ENCODE results near the gene PDE2A.

PDE2A gene

DNA sequence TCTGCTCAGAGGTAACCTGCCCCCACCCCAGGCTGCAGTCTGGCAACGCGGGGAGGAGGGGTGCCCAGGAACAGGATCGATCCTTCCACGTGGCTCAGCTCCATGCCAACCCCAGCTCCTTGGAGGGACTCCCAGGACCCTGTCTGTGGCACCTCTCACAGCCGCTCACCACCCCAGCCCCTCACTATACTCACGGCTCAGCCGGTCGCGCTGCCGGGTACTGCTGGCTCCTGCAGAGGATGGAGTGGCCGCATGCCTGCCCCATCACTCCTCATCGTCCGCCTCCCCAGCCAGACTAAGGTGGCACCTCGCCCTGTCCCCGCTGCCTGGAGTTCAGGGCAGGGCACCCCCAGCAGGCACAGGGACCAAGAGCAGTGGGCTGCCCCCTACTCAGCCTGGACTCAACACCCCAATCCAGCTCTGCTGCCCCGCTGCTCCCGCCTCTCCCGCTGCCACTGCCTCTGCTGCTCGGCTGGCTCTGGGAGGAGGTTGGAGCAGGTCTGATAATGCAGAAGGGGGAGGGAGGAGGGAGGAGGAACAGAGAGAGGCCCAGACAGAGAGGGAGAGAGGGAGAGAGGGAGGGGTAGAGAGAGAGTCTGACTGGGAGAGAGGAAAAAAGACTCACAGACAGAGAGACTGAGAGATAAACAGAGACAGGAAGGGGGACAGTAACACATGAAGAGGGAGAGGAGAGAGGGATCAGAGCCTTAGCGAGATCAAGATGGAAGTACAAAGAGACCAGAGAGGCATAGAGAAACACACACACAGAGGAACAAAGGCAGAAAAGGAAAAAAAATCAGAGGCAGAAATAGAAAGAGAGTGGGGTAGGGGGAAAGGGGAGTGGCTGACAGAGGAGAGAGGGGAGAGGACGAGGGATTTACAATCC, at the start of gene PDE2A:
TSS of gene PDE2A (minus strand) at position 480 of the 886 bp plus-strand sequence. CDS start at position 265, 215 bp downstream.
- no peak for DNase-seq

DNA sequence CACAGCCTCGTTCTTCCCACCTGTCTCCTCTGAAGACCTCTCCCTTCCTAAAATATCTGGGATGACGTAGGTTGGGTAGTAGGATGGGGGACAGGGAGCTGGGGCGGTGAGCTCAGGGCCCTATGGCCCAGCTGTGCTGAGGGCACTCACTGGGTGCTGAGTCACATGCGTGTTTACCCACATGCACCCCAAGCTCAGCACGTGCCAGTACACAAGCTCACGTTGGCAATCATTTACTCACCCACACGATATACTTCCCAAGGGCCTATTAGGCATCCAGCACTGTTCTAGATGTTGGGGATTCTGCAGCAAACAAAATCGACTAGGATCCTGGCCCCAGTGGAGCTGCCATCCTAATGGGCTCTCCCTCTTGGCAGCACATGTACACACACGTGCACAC, 49.3 kb upstream of the PDE2A start:
- DNase-seq = no peak

DNA sequence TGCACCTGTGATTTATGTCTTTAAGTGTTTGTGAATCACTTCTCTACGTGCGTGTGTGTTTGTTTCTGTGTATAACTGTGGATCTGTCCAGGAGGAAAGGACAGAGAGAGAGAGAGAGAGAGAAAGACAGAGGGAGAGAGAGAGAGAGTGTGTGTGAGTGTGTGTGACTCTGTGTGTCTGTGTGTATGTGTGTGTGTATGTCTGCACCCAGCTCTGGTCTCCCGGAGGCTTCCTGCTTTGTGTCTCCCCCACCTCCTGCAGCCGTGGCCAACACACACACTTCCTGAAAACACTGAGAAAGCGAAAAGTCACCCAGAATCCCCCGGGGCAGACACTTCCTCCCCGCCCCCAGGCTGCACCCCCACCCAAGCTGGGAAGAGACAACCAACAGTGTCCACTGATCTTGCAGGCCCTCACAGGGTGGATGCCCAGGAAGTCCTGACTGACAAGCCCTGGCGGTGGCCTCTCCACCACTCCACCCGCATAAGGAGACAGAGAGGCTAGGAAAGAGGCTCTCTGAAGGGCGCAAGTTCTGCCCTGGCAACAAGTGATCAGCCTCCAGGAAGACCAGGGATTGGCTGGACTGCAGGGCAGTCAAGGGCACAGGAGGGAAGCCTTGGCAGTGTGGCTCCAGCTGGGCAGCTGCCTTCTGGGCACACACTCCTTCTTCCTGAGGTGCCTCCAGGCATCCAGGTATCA, 48.0 kb upstream of the PDE2A start:
- peak; percentile 89 for DNase-seq

DNA sequence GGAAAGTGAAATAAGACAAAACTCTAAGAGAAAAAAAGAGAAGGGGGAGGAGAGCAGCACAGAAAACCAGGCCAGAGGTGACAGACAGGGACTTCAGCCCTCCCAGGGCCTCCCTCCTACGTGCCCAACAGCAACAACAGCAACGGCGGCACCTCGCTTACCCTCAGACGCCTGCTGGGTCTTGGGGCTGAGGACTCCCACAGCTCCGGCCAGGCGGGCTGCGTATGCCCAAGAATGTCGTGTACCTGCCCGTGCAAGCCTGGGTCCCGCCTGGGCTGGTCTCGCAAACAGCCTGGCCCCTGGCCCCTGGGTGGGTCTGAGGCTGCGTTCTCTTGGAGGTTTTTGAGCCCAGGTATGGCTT, 47.4 kb upstream of the PDE2A start:
- DNase-seq = peak; percentile 17

DNA sequence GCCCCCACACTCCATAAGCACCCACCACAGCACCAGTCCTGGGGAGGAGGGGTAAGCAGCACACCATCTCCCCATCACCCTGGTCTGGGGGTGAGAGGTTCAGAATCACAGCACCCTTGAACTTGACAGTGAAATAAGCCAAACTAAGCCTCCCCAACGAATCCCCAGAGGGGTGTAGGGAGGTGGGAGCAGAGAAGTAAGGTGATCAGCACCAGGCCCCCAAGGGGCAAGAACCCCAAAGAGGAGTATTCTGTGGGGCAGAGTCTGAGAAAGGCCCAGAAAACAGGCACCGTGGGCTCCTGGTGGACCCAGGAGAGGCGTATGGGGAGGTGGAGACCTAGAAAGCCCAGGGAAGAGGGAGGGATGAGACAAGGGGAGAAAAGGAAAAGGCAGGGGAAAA, 47.1 kb upstream of the PDE2A start:
- no peak for DNase-seq

DNA sequence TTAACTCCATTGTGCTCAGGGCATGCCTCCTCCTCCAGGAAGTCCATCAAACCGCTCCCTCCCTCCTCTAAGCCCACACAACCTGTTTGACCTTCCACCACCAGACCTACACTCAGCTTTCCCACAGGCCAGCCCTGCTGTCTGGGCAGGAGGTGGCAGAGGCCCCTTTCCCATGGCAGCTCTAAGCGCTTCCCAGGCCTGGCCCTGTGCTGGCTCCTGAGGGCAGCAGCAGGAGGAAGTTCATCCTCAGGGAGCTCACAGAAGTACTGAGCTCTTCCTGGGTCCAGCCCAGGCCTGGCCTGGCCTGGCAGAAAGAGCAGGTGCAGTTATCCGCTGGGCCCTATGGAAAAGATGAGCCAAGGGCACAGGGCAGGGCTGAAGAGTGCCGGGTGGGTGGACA, 46.6 kb upstream of the PDE2A start:
- DNase-seq = no peak

DNA sequence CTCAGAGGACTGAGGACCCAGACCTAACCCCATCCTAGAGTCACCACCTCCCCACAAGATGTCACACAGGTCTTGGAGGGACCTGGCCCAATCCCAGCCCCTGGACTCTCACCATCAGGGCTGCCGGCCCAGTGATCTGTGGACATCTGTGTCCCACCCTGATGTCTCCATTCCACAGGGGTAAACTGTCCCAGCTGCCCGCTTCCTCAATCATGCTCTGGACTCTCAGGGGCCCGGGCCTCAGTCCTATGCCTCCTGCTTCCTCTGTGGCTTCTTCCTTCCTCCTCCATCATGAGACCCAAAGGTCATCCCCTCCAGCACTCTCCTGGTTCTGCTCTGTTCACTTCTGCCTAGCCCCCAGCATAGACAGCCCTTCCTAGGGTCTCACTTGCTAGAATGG, 45.8 kb upstream of the PDE2A start:
- DNase-seq = no peak

DNA sequence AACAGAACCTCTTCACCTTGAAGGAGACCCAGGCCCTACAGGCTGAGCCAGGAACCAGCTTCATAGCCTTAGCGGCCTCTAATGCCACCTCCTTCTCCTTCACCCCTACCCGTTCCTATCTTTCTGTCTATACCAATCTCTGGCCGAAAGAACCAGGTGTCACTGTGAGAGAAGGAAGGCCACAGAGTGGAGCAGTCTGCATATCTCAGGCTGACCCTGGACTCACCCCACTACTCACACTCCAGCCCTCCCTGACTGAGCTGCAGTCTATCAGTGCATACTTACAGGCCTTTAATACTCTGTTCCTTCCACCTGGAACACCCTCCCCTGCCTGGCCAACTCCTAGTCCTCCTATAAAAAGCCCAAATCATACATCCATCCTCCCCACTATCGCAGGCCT, 45.3 kb upstream of the PDE2A start:
- no peak for DNase-seq

DNA sequence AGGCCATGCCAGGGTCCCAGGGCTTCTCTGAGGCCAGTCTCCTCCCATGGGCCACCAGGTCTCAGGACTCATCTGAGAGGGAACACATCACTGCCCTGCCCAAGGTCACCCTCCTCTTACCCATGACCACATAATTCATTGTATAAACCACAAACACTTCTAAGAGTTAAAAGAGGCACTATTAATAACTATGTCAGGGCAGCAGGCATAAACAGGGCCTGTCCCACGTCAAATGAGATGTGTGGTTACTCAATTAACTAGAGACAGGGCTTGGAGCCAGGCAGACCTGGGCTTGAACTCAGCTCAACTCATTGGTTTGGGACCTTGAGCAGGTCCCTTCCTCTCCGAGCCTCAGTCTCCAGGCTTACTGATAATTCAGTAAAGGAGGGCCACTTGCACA, 44.9 kb upstream of the PDE2A start:
- no peak for DNase-seq

DNA sequence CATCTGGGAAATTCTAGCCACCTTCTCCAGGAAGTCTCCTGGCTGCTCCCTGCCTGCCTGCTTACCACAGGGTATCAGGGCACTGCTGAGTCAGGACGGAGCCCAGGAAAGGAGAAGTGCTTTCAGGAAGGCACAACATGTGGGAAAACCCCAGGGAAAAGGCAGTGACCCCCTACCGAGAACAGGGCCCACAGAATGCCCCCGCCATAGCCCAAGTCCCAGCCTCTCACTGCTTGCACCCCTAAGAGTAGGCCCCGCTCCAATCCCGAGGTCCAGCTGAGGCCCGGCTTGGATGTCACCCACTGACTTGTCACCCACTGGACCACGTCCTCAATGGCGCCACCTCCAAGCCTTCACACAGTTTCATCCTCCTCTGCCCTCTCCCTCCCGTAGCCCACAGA, 43.9 kb upstream of the PDE2A start:
- DNase-seq = no peak

DNA sequence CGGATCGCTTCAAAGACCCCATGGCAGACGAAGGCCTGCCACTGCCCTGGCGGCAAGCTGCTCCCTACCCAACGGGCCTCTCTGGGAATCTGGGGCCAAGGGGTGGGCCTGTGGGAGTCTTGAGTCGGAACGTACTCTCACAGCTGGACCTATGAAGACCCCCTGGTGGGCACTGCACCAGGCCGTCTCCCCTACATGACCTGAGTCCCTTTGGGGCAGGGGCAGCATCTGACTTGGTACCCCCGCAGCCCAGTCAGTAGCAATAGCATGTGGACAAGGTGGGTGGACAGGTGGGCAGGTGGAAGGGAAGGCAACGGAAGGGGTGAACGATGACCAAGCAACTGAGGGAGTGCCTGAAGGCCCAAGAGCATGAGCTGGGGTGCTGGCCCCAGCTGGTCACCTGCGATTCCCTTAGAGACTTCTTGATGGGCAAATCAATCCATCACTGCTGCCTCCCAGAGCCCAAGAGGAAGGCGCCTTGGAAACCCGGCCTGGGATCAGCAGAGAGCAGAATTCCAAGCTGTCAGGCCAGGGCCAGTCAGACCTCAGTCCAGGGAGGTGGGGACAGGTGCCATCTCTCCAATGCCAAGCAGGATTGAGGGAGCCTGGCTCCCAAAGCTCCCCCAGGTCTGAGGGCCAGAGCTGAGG, 42.7 kb upstream of the PDE2A start:
- DNase-seq = no peak

DNA sequence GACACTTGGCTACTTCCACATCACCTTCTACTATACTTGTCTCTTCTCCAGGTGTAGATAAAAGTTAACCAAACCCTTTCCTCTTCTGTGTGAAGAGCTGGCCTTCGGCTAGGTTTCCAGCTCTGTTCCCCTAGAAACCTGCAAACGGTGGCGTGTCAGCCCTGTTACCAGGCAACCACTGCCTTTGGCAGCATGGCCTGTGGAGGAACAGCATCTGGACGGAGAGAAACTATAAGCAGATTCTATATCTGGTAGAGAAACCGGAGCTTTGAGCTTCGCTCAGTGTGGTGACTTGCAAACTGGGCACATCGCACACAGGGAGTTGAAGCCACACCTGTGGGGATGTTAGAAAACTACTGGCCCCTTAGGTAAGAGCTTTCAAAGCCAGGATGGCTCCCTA, 42.1 kb upstream of the PDE2A start:
- DNase-seq = no peak

DNA sequence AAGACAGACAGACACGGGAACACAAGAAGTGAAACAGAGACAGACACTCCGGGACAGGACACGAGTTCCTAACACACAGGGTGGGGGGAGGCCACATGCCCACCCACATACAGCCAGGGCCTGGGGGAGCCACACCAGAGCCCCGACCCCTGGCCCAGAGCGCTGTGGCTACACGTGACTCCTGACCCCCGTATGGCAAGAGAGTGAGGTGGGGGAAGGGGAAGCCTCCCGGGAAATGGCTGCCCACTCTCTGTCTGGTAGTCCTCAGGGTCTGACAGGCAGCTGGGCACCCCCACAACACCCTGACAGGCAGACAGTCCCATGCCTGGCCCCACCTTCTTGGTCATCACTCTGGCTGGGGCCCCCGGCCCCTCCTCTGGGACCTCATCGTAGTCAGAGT, 38.6 kb upstream of the PDE2A start:
- DNase-seq = no peak

DNA sequence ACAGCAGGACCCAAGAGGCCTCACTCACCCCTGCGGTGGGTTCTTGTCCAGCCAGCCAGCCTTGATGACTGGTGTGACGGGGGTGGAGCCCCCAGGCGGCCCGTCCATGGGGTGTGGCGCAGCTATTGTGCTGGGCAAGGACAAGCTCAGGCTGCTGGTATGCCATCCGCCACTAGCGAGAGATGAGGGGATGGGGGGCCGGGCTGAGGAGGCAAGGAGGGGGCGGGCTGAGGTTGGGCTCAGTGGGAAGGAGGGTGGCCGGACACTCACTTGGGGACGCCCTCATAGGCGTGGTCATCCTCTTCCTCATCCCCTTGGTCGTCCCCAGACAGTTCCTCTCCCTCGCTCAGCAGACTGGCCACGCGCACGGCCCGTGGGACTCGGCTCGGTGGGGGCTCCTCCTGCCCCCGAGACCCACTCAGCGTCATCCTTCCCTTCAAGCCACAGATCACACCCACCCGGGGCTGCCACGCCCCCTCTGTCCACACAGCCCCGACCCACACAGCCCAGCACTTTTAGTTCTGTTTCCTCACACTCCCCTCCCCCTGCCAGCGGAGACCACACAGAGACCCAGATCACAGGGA, 38.0 kb upstream of the PDE2A start:
- no peak for DNase-seq

DNA sequence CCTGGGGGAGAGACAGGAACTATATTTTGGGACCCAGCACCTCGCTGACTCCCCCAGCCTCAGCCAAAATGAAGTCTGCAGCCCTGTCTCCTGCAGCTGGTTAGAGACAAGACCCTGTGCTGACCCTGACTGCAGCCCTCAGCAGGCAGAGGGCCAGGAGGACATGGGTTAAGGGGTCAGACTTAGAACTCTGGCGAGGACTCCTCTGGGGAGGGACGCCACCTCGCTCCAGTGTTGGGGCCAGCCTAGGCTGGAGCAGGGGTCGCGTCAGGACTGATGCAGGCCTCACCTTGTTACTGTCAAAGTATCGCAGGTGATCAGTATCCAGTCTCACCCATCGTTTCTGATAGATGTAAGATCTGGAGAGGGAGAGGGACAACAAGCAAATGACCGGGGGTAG, 36.9 kb upstream of the PDE2A start:
- DNase-seq = no peak

DNA sequence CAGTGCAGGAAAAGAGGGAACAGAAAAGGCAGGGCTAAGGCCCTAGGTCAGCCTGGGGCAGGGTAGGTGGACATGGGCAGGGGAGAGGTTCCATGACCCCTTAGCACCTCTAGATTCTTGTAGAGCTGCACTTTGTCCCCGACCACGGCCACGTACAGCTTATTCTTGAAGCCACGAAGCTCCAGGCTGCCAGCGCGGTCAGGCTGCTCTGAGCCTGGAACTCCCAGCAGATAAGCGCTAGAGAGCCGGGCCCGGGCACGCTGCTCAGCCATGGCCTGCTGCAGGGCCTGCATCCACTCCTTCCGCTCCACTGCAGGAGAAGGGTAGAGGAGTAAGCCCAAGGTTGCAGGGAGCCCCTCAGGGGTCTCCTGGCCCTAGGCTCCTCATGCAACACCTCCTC, 36.1 kb upstream of the PDE2A start:
- DNase-seq = no peak

DNA sequence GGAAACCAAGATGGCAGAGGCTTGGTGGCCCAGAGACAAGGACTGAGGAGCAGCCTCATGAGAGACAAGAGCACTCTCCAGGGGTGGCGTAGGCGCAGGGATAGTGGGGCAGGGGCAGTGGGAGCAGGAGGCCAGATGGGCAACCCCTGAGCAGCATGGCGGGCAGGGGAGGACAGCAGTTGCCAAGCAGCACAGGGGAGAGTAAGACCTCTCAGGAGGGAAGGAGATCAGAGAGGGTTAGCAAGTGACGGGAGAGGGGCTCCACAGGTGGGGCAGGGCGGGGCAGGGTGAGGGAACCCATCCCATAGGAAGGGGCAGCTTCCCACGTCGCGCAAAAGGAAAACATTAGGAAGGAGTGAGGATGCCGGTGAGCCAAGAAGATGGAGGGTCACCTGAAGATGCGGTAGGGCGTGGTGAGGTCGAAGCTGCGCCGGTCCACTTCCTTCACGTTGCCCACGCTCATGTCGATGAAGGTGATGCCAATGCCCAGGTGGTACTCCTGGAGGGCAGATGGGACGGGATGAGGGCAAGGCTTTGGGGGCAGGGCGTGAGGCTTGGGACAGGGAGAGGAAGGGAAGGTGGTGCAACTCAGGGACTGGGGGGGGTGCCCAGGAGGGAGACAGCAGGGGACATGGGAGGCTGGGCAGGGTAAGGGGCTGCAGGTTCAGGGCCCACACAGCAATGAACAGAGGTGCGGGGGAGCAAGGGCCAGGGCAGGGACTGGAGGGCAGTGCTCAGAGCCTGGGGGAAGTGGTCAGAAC, 35.4 kb upstream of the PDE2A start:
- DNase-seq = no peak

DNA sequence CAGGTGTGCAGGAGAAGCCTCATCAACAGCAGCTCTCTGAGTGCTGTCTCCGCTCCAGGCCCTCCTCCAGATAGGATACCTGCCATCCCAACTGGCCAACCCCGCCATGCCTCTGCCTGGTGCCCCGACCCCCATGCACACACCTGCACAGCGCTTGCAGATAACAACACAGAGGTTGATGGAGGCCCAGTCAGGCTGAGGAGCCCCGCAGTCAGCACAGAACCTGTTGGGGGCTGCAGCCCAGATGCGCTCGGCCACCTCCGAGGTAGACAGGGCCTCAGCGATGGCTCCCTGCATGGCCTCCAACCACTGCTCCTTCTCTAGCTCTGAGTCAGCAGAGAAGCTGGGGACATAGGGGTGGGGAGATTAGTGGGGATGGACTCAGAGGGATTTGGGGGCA, 32.8 kb upstream of the PDE2A start:
- DNase-seq = no peak

DNA sequence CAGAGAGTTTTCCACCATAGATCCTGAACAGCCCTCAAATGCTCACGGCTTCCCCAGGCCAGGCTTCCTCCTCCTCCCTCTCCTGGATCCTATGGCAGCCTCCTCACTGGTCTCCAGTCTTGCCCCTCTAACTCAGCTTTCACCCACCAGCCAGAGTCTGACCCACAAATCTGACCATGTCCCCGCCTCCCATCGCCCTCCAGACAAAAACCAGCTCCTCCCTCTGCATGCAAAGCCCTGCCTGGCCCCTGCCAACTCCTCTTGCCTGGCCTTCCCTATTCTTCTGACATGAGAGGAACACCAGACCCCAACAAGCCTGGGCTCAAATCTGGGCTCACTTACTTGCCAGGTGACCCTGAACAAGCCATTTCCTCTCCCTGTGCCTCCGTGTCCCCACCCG, 32.4 kb upstream of the PDE2A start:
- DNase-seq = no peak

DNA sequence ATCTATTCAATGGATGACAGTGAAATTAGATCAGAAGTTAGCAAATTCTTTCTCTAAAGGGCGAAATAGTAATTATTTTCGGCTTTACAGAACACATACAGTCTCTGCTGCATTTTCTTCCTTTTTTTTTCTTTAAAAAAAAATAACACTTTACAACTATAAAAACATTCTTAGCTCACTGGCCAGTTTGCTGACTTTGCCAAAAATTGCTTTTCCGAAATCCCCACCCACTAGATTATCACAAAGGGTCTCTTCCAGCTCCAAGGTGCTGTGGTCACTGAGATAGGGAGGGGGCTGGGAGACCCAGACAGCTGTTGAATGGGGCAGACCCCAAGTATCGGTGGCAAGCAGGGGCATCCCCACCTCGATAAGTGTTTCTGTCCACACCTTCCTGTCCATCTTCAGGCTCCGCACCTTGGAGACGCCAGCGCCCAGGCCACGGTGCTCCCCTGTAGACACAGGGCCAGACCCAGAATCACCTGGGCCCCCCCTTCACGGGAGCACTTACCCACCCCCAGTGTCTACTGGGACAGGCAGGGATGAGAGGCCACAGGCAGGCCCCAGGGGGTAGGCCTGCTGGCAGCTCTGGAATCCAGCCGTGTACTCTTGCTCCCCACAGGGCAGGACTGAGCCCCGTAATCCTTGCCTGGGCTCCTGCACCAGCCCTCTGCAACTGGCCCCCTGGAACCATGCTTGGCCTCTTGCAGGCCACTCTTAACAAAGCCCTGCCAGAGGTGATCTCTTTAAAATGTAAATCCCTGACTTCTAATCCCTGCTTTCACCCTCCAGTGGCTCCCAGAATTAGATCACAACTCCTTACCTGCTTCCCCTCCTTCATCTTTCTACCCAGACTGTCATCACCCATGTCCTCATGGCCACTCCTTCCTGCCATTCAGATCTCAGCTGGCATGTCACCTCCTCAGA, 31.5 kb upstream of the PDE2A start:
- DNase-seq = no peak

DNA sequence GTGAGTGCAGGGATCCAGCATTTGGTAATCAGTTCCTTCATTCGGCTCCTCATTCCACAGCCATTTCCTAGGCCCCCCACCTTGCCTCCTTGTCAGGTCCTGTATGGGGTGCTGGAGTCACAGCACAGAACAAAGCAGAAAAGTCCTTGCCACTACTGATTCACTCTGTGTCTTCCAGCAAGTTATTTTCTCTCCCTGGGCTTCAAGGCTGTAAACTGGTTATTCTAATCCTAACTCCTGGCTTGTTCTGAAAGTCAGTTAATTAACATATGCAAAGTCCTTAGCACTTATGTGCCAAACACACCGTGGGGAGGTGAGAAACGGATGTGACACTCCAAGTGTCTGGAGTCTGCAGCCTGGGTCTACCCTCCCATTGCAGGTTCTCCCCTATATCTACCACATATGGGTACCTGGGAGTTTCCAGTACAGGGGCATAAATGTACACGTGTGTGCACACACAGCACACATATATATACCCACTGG, 30.6 kb upstream of the PDE2A start:
- DNase-seq = no peak

Measured in activated CD4-positive, alpha-beta T cell treated with anti-CD3 and anti-CD28 coated beads, Interleukin-2, amount 50 U/mL, for 16 hours (primary cell).